Testis (tissue), 3 donors: Measurements from ENCODE around the gene ZKSCAN3. TPM values are rescaled to one million over a fixed set of nuclear protein-coding genes. Genes with fewer than 3 reads are reported as not detected.

ENCODE experiments used
- DNase-seq: peaks from one replicate; pipeline ENCODE4 v3.0.0-alpha.2; 2019
- H3K27ac ChIP-seq, 2 donors: fragments of 200-600 bp; sonication (generic); one replicate each; pipeline ENCODE4 v1.5.1; 2019
- H3K27me3 ChIP-seq: fragments of 200-600 bp; sonication (generic); one replicate; pipeline ENCODE4 v1.5.1; 2019
- H3K36me3 ChIP-seq: fragments of 200-600 bp; sonication (generic); one replicate; pipeline ENCODE4 v1.5.1; 2017; ENCODE audit warnings: low read depth; ENCODE audit errors: missing control alignments
- H3K4me1 ChIP-seq: fragments of 200-600 bp; sonication (generic); one replicate; pipeline ENCODE4 v1.5.1; 2019
- H3K4me3 ChIP-seq, 2 donors: fragments of 200-600 bp; sonication (generic); one replicate each; pipeline ENCODE4 v1.5.1; 2017 to 2019
- H3K9me3 ChIP-seq: fragments of 200-600 bp; sonication (generic); one replicate; pipeline ENCODE4 v1.5.1; 2017
- CTCF ChIP-seq, 3 experiments: fragments of 450-650 bp in 2 of 3; fragments of 200-600 bp in 1 of 3; sonication (generic) in 1 of 3; IDR thresholded peaks; one replicate each; pipeline ENCODE4 v1.5.1; 2016 to 2019; ENCODE audit warnings: antibody characterized with exemption in 3 of 3, mild to moderate bottlenecking in 2 of 3, moderate library complexity in 1 of 3
- POLR2A ChIP-seq: fragments of 450-650 bp; IDR thresholded peaks from one replicate; pipeline ENCODE4 v1.6.1; 2017; ENCODE audit warnings: antibody characterized with exemption, mild to moderate bottlenecking, moderate library complexity
- WGBS, 2 donors: methylation state at CpG; one replicate each; pipeline ENCODE4 v1.1.5; 2018; 5-methylcytosine and 5-hydroxymethylcytosine counted together
- intact Hi-C: fragments of 100-400 bp; cut with DNase I; formaldehyde crosslinking; loops from one replicate; pipeline ENCODE4 v1.15.1; 2023; ENCODE audit warnings: low total_unique reads
- polyA plus RNA-seq: library from polyadenylated mRNA; stranded (reverse); fragments of 350-450 nt; fragmentation: Illumina TruSeq; extraction: RNeasy Lipid Tissue Mini Kit (QIAGEN cat#74804); gene quantifications from one replicate; pipeline ENCODE4 v1.2.3, GENCODE V29; 2014; ENCODE audit warnings: low read depth, low replicate concordance; ENCODE audit not compliant: insufficient read depth
- total RNA-seq, 2 donors: library from RNA; depleted of rRNA; stranded (reverse); fragments of >200 nt; gene quantifications; one replicate each; pipeline ENCODE4 v1.2.3, GENCODE V29; 2016

ZKSCAN3 gene
- total and polyA plus RNA-seq, 3 donors from 2014 or later: 5.4 to 8.3 (median 8.1) TPM

GRCh38 chr6:28383235-28384142 lies 33.7 kb downstream of the ZKSCAN3 start:
- Histone ChIP-seq H3K4me3 (peak overlapping the region; percentile 40 to 47), H3K36me3 (no peaks in the 10 kb centered on the region), H3K27me3 (no peaks in the 10 kb centered on the region), H3K4me1 (no peaks in the 10 kb centered on the region), H3K9me3 (no peaks in the 10 kb centered on the region), H3K27ac (peak overlapping the region; percentile 51 to 81)
- WGBS, 2 donors: 20 to 27% methylated on average over 21 to 30 of the region's 31 CpGs
- DNase-seq: peak; percentile 94
- intact Hi-C loops: no loop called here
- TF ChIP-seq CTCF (IDR thresholded peaks at IDR 0.05): peak; percentile 23 to 37 (median 25)
- no peak for TF ChIP-seq POLR2A

- H3K36me3 ChIP-seq: no peaks in the 10 kb centered on the region
These were observed 34.4 kb downstream of the ZKSCAN3 start for GRCh38 chr6:28384143-28384533.

GRCh38 chr6:28390688-28391087 lies 40.9 kb downstream of the ZKSCAN3 start:
- H3K9me3 ChIP-seq: no peaks in the 10 kb centered on the region

More at GRCh38 chr6:28384143-28384533, 34.4 kb downstream of the ZKSCAN3 start:
- intact Hi-C loops: no loop called here
- no peaks in the 10 kb centered on the region for H3K27me3 ChIP-seq
- TF ChIP-seq POLR2A (no peak), CTCF (IDR thresholded peaks at IDR 0.05) (no peak)
- peak overlapping the region in 1 of 2 donors; percentile 40 for H3K4me3 ChIP-seq
- DNase-seq: no peak
- WGBS, 2 donors: 59 to 62% methylated on average over 2 of the region's 2 CpGs
- H3K27ac ChIP-seq: peak overlapping the region; percentile 51 to 81
- no peaks in the 10 kb centered on the region for H3K4me1 ChIP-seq
- no peaks in the 10 kb centered on the region for H3K9me3 ChIP-seq

GRCh38 chr6:28393912-28394662 lies 44.3 kb downstream of the ZKSCAN3 start:
- DNase-seq: no peak
- Histone ChIP-seq H3K27me3 (no peaks in the 10 kb centered on the region), H3K36me3 (no peaks in the 10 kb centered on the region), H3K4me3 (no peak overlapping the region), H3K9me3 (no peaks in the 10 kb centered on the region), H3K4me1 (peaks cover 3% of the 10 kb centered on the region), H3K27ac (peak overlapping the region; percentile 32 to 51)
- TF ChIP-seq CTCF (IDR thresholded peaks at IDR 0.05): no peak
- no peak for TF ChIP-seq POLR2A
- intact Hi-C loops: no loop called here
- 64 to 80% methylated on average over 5 of the region's 5 CpGs for WGBS, 2 donors

More at GRCh38 chr6:28390688-28391087, 40.9 kb downstream of the ZKSCAN3 start:
- Histone ChIP-seq H3K4me3 (no peak overlapping the region), H3K36me3 (no peaks in the 10 kb centered on the region), H3K4me1 (no peaks in the 10 kb centered on the region), H3K27me3 (no peaks in the 10 kb centered on the region), H3K27ac (no peak overlapping the region)
- TF ChIP-seq POLR2A: no peak
- TF ChIP-seq CTCF (IDR thresholded peaks at IDR 0.05): no peak
- no peak for DNase-seq
- intact Hi-C loops: no loop called here
- 94 to 97% methylated on average over 8 of the region's 8 CpGs for whole genome bisulfite sequencing, 2 donors
